H7 (cell line): Measurements from ENCODE around the gene SLC49A4. TPM values are rescaled to one million over a fixed set of nuclear protein-coding genes. Genes with fewer than 3 reads are reported as not detected.

Experiments used
- DNase-seq: peaks from one replicate; pipeline ENCODE4 v3.0.0; 2012
- H3K27me3 ChIP-seq: 2 replicates; pipeline ENCODE4 v1.6.0; 2011; ENCODE audit warnings: mild to moderate bottlenecking, low read length; ENCODE audit not compliant: control insufficient read depth, insufficient read depth
- H3K36me3 ChIP-seq: replicated peaks from 2 replicates; pipeline ENCODE4 v1.5.1; 2011; ENCODE audit warnings: low read length; ENCODE audit not compliant: control insufficient read depth, insufficient read depth
- H3K4me3 ChIP-seq: 2 replicates; pipeline ENCODE4 v1.5.1; 2011; ENCODE audit warnings: low read depth, mild to moderate bottlenecking, control low read depth, low read length, moderate library complexity; ENCODE audit not compliant: insufficient read depth
- total RNA-seq: library from RNA; depleted of rRNA; stranded (reverse); fragments of >200 nt; shearing (Covaris generic); gene quantifications from 2 replicates; pipeline ENCODE4 v1.2.3, GENCODE V29; 2014

SLC49A4 gene
- total RNA-seq, 1 experiment from 2014 or later: 10.0 TPM

- Histone ChIP-seq H3K27me3 (no peaks in the 10 kb centered on the region), H3K36me3 (no peaks in the 10 kb centered on the region), H3K4me3 (no peak overlapping the region)
- DNase-seq: no peak
Measured at GRCh38 chr3:122859021-122859805, 64.3 kb downstream of the SLC49A4 start.

GRCh38 chr3:122862381-122862780, 67.5 kb downstream of the SLC49A4 start:
- H3K36me3 ChIP-seq: no peaks in the 10 kb centered on the region
- H3K27me3 ChIP-seq: no peaks in the 10 kb centered on the region
- no peak for DNase-seq
- no peak overlapping the region for H3K4me3 ChIP-seq

GRCh38 chr3:122864498-122864897, 69.6 kb downstream of the SLC49A4 start:
- Histone ChIP-seq H3K27me3 (no peaks in the 10 kb centered on the region), H3K36me3 (no peaks in the 10 kb centered on the region), H3K4me3 (no peak overlapping the region)
- no peak for DNase-seq

DNA sequence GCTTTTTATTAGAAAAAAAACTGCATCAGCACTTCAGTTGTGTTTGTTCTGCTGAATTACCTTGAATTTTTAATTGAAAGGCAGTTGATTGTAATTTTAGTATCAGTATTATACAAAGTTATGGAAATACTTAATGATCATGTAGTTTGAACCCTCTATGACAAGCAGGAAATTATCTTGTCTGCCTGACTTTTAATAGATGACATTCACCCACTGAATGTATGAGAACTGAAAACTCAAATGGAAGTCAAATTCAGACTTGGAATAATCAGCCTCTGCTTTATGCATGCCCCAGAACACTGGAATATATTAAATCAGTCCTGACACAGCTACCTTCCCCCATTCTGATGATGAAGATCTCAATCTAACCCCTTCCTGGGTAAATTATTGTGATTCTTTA, 73.5 kb downstream of the SLC49A4 start:
- DNase-seq: no peak
- Histone ChIP-seq H3K36me3 (no peaks in the 10 kb centered on the region), H3K4me3 (no peak overlapping the region), H3K27me3 (no peaks in the 10 kb centered on the region)

- no peaks in the 10 kb centered on the region for H3K27me3 ChIP-seq
- H3K36me3 ChIP-seq: no peaks in the 10 kb centered on the region
- DNase-seq: no peak
- H3K4me3 ChIP-seq: no peak overlapping the region
Measured at GRCh38 chr3:122873741-122874515, 79.1 kb downstream of the SLC49A4 start.

GRCh38 chr3:122875547-122876127, 80.8 kb downstream of the SLC49A4 start:
- Histone ChIP-seq H3K36me3 (no peaks in the 10 kb centered on the region), H3K4me3 (no peak overlapping the region), H3K27me3 (no peaks in the 10 kb centered on the region)
- no peak for DNase-seq

- H3K36me3 ChIP-seq: no peaks in the 10 kb centered on the region
- no peak overlapping the region for H3K4me3 ChIP-seq
- DNase-seq: no peak
- H3K27me3 ChIP-seq: no peaks in the 10 kb centered on the region
Measured at GRCh38 chr3:122880173-122880572, 85.3 kb downstream of the SLC49A4 start.

DNA sequence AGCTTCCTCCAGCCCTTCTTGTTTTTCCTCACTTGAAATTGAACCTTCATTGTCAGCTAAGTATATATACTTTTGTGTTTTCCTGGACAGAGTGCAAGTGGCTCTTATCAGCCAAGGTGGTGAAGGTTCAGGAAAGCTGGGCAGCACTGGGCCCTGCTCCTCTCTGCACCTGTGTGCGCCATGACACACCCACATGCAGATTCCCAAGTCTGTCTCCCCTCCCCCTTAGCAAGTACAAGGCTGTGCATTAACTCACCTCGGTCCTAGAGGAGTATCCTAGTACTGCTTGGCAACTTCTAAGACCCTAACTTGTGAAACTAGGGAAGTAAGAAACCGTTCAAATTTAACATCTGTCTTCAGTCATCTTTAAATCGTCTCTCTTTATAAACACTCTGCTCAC, 85.8 kb downstream of the SLC49A4 start:
- Histone ChIP-seq H3K36me3 (no peaks in the 10 kb centered on the region), H3K4me3 (no peak overlapping the region), H3K27me3 (no peaks in the 10 kb centered on the region)
- no peak for DNase-seq

GRCh38 chr3:122882361-122882947, 87.6 kb downstream of the SLC49A4 start:
- Histone ChIP-seq H3K36me3 (no peaks in the 10 kb centered on the region), H3K4me3 (no peak overlapping the region), H3K27me3 (no peaks in the 10 kb centered on the region)
- no peak for DNase-seq

DNA sequence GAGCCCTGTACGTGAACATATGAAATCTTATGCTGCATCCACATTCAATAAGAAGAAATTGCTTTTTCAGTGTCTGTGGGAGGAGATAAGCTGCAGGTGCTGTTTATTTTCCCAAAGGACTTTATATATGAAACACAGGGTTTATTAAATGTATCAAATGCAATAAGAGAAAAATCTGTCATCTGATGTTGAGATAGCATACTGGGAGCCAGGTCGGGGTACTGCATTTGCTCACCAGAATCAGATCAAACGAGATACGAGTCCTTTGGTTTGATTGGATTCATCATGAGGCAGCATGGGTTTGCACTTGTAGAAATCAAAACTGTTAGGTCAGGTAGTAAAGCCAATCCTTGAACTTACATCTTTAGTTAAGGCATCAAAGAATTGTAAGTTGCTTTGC, 91.4 kb downstream of the SLC49A4 start:
- no peak for DNase-seq
- H3K36me3 ChIP-seq: no peaks in the 10 kb centered on the region
- H3K4me3 ChIP-seq: no peak overlapping the region
- no peaks in the 10 kb centered on the region for H3K27me3 ChIP-seq

DNA sequence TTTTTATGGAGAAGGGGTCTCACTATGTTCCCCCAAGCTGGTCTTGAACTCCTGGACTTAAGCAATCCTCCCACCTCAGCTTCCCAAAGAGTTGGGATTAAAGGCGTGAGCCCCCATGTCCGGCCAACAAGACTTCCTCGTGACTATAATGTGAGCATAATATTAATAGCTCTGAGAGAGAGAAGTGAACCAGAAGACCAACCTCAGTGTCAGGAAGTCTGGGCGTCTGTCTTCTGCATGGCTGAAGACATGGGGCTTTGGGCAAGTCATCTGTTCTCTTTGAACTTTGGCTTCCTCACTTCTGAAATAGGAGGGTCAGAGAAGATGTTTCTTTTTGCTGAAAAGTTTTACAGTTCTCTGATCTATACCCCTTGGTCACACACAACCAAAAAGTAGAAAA, 92.1 kb downstream of the SLC49A4 start:
- H3K4me3 ChIP-seq: no peak overlapping the region
- no peak for DNase-seq
- H3K36me3 ChIP-seq: no peaks in the 10 kb centered on the region
- no peaks in the 10 kb centered on the region for H3K27me3 ChIP-seq

DNA sequence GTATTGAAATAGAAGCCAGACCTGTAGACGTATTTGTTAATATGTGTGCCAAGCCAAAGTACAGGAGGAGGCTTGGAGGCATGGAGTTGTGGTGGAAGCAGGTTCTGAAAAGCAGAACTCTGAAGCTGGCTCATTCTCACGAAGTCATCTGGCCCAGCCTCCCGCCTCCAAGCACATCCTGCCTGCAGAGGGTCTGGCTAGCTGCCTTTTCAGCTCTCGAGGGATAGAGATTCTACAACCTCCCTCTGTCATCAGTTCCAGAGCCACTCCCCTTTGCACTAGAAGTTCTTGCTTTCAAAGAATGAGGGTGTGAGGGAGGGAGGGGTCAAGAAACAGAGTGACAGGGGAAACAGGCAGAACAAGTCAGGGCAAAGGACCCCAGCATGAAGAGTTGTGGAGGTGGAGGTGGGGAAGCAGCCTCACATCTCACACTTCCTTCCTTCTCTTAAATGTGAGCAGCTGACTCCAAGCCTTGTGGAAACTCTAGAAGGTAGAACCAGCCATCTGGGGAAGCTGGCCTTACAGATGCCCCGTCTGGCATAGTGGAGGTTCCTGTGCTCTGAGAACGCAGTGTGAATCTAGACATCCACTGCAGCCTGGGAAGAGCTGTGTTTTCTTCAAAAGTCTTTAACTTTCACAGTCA, 95.3 kb downstream of the SLC49A4 start:
- H3K27me3 ChIP-seq: no peaks in the 10 kb centered on the region; the same call in 1 of the 2 replicates
- no peaks in the 10 kb centered on the region for H3K36me3 ChIP-seq
- no peak overlapping the region for H3K4me3 ChIP-seq
- DNase-seq: peak; percentile 58

DNA sequence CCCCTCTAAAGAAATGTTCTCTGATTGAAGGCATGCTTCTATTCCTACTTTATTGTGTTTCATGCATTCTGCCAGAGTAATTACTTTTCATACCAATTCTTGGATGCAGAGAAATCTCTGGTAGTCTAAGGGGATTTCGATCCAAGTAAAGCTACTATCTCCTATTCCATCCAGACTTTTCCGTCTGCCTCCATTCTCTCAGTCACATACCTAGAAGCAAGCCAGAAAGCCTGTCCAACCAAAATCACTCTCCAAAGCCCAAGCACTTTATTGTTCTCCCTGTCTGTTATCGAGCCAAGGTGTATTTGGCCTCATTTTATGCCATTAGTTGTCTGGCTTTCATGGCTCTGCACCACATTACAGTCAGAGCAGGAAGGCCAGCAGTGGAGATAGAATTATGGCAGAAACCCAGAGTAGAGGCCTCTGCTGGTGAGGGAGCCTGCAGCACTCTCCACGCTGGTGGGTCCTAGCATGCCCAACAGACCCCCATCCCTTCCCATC, 95.9 kb downstream of the SLC49A4 start:
- Histone ChIP-seq H3K27me3 (no peaks in the 10 kb centered on the region; the same call in 1 of the 2 replicates), H3K36me3 (no peaks in the 10 kb centered on the region), H3K4me3 (no peak overlapping the region)
- no peak for DNase-seq
